DMS53 treated with DMSO at 0.1 percent for 48 hours (cell line): Measurements from ENCODE around the gene C19orf33.

ENCODE experiments used
- DNase-seq: peaks from one replicate; lab custom pipeline; 2025; ENCODE audit not compliant: unreplicated experiment; lab: John Stamatoyannopoulos, UW

The C19orf33 gene

DNA sequence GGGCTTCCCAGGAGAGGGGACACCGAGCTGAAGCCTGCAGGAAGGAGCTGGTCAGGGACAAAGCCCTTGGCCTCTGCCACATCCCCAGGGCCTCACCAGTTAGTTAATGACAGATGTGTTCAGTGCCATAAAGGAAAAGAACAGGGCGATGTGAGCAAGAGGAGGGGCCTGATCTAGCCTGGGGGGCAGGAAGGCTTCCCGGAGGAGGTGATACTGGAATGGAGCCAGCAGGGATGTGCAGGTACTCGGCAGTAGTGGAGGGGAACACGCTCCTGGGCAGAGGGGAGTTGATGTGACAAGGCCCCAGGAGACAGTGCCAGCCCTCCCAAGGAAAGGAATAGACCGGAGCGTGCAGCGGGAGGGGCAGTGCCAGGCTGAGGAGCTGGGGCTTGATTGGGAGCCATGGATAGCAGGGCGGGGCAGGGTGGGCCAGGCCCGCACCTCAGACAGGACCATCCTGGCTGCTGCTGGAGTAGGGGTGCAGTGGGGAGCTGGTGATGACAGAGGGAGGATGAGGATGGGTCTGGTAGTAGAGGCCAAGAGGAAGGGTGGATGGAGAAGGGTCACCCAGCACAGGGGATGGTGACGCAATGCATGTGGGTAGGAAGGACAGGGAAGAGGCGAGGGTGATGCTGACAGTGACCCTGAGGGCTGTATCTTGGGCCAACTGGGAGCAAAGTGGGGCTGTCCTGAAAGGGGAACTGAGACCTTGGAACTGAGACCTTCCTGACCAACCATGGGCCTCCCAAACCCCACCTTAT is 4.1 kb downstream of the C19orf33 start:
- no peak for DNase-seq

DNA sequence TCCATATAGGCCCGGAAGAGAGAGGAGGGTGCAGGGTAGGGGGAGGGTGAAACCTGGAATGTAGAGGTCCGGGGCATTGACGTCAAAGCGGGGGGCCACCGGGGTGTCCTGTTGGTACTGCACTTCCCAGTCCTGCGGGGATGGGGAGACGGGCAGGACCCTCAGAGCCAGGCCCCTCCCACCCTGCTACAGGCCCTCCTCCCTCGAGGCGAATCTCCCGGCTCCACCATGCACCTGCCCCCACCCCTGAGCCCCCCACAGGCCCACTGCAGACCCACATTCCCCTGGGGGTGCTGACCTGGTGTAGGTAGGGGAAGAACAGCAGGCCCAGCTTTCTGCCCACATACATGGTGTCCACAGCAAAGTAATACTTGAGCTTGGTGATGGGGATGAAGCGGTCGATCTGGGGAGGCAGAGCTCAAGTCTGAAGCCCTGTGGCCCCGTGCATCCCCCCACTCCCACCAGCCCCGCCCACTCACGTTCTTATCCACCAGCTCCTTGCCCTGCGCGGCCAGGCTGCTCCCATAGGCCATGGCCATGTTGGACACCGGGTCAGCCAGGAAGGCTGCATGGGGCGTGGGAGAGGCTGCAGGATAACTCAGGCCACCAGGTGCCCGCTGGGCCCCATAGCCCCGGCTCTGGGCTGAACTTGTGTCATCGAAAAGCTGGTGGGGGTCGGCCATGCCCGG is 5.0 kb downstream of the C19orf33 start:
- no peak for DNase-seq

GRCh38 chr19:38309615-38310278 is 5.7 kb downstream of the C19orf33 start:
- DNase-seq = no peak

GRCh38 chr19:38310279-38310670 is 6.2 kb downstream of the C19orf33 start:
- no peak for DNase-seq

- DNase-seq = no peak
Measured at GRCh38 chr19:38310986-38311385, 6.9 kb downstream of the C19orf33 start.

- DNase-seq = peak; percentile 98
Measured at GRCh38 chr19:38315657-38316476, 11.8 kb downstream of the C19orf33 start, which contains the start of gene YIF1B. TSS of gene YIF1B (minus strand) at chr19:38315947. CDS start at chr19:38315917, 30 bp downstream.

DNA sequence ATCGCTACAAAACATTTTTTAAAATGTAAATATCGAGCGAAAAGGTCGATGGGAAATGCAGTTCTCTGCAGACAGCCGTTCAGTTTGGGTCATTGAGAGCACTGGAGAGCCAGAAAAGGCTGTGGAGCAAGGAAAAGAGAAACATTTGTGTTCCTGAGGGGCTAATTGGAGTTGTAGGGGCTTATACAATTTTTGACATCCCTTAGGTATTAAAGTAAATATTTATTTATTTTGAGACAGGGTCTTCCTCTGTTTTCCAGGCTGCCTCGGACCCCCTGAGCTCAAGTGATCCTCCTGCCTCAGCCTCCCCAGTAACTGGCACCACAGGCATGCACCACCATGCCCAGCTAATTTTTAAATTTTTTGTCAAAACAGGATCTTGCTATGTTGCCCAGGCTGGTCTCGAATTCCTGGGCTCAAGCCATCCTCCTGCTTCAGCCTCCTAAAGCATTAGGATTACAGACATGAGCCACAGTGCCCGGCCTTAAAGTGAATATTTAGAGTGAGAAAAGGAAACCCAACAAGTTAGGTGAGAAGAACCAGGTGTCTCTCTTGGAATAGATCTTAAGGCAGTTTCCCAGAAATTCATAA is 12.5 kb downstream of the C19orf33 start:
- no peak for DNase-seq

DNA sequence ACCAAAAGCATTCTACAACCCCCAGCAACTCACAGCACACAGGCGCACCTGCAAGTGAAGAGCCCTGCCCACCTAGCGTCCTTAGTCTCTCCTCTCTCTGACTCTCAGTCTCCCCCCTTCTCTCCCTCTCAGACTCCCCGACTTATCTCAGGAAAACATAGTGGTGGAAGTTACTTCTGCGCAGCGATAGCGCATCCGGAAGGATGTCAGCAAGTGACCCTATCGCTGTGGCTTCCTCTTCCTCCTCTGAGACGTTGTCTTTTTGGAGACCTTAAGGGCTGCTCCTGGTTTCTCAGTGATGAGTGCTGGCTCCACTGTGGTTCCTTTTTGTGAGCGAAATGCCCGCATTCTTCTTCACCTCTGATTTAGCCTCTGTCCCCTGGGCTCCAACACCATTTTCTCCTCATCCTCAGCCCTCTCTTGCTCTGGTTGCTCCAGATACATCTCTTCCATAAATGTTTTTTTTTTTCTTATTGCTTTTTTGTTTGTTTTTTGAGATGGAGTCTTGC is 13.1 kb downstream of the C19orf33 start:
- DNase-seq = no peak

GRCh38 chr19:38318660-38319059 is 14.6 kb downstream of the C19orf33 start:
- no peak for DNase-seq

DNA sequence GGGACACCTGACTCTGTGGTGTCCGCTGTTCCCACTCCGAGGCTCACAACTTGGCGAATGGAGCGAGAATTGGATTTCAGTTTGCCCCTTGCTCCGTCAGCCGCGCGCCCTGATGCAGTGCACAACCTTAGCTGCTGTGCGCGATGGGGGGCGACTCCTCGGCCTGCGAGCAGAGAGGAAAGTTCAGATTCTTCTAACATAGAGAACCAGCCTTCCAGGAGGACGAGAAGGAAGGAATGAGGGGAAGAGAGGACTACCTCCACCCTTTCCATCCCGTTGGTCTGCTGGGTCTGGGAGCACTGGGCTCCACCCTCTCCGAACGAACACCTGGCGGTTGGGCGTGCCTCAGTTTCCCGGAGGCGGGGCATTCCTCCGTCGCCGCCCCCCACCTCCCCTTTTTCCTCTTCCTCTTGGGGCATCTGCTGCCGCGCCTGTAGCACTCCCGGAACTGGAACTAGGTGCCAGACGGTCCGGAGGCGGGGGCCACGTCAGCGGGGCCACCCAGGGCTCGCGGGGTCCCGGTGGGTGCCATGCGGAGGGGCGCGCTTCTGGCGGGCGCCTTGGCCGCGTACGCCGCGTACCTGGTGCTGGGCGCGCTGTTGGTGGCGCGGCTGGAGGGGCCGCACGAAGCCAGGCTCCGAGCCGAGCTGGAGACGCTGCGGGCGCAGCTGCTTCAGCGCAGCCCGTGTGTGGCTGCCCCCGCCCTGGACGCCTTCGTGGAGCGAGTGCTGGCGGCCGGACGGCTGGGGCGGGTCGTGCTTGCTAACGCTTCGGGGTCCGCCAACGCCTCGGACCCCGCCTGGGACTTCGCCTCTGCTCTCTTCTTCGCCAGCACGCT is 15.6 kb downstream of the C19orf33 start, which contains the start of gene KCNK6:
Gene KCNK6, plus strand, starts transcription at position 425 of the 838 bp plus-strand sequence. Its CDS starts 106 bp downstream, at position 531.
- peak; percentile 38 for DNase-seq

DNA sequence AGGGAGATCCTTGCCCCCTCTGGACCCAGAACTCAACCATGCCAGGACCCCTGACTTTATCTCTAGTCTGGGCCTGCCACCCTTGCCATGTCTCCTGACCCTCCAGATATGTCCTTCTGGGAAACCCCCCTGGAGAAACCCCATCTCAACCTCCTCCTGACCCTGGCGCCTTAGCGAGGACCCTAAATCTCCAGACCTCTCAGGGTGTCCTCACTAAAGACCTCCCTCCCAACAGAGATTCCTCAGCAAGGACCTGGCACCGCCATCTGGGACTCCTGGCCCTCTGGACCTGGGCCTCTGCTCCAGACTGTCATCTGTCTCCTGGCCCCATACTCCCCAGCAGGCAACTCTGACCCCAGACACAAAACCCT is 16.9 kb downstream of the C19orf33 start:
- no peak for DNase-seq

DNA sequence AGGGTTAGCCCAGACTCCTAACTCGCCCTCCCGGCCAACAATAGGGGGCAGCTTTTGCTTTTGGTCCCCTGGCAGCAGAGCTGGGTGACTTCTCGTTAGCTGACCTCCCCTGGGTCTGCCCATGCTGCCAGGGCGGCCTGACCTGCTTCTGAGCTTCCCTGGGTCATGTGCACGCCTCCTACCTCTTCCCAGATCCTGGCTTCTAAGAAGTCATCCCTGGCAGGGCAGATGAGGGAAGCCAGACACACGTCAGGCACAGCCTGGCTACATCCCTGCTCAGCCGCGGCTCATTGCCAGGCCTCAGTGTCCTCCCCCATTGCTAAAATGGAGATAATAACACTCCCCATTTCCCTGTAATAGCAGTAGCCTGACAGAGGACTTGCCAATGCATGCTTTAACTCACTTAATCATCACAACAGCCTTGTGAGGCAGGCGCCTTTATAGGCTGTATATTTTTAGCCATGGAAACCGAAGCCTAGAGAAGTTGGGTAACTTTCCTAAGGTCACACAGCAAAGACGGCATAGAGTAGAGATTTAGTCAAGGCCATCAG is 17.7 kb downstream of the C19orf33 start:
- DNase-seq = no peak

DNA sequence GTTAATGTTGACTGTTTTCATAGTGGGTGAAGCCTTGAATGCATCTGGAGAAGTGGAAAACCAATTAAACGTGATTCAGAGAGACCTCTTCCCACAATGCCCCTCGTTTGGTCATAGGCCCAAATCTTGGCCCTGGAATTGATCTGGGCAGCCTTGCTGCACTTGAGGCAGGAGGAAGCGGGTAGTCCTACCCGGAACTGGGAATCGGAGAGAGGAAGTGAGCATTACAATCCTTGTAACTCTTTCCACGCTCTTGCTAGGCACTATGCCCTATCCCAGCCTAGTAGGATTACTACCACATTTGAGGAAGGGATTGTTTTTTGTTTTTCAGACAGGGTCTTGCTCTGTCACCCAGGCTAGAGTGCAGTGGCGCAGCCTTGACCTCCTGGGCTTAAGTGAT is 19.2 kb downstream of the C19orf33 start:
- DNase-seq = no peak

DNA sequence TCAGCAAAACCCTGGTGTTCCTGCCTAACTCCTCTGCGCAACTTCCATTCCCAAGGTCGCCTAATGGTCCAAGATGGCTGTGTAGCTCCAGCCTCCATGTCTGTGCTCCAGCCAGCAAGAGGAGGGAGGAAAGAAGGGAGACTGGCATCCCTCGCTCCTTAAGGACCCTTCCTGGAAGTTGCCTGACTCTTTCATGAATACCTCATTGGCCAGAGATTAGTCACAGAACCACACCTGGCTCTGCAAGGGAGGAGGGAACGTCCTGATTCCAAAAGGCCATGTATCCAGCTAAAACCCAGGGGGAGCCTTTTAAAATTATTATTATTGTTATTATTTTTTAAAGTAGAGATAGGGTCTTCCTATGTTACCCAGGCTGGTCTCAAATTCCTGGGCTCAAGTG is 20.4 kb downstream of the C19orf33 start:
- DNase-seq = no peak

- no peak for DNase-seq
Measured at GRCh38 chr19:38326591-38326990, 22.5 kb downstream of the C19orf33 start.

DNA sequence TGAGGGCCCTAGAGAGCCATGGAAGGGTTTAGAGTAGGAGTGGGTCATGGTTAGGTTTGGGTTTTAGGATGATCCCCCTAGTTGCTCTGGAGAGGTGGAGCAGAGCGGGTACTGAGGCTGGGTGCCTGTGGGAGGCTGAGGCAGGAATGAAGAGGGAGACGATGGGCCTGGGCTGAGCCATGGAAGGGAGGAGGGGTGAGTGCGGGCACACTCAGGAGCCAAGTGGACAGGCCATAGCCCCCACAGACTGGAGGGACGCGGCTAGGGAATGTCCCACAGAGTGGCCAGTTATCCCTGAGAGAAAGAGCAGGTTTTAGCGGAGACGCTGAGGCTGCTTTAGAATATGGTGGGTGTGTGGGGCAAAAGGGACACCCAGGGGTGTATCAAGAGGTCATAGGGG is 25.6 kb downstream of the C19orf33 start:
- DNase-seq = no peak

- DNase-seq = no peak
Measured at GRCh38 chr19:38331728-38332127, 27.7 kb downstream of the C19orf33 start.

GRCh38 chr19:38333245-38333644 is 29.2 kb downstream of the C19orf33 start:
- no peak for DNase-seq

- peak; percentile 99 for DNase-seq
Measured at GRCh38 chr19:38335949-38336637, 32.0 kb downstream of the C19orf33 start.
